Suprapubic skin (tissue), 3 donors: Measurements from ENCODE around the gene ADCY3.

ENCODE experiments used
- POLR2A ChIP-seq, 2 donors: fragments of 450-650 bp; IDR thresholded peaks; one replicate each; pipeline ENCODE4 v1.6.1; 2017; ENCODE audit warnings: antibody characterized with exemption in 2 of 2, mild to moderate bottlenecking in 2 of 2, moderate library complexity in 2 of 2
- TF ChIP-seq, protein P1 (sequence below), 2 donors: fragments of 200-600 bp in 1 of 2; fragments of 450-650 bp in 1 of 2; sonication (generic) in 1 of 2; IDR thresholded peaks; one replicate each; pipeline ENCODE4 v1.5.1; 2016 to 2019; ENCODE audit warnings: antibody characterized with exemption in 2 of 2, mild to moderate bottlenecking in 1 of 2, moderate library complexity in 1 of 2

GRCh38 chr2:24950102-24950501 is 30.1 kb upstream of the ADCY3 start:
- no peak for TF ChIP-seq POLR2A (IDR thresholded peaks at IDR 0.05)
- TF ChIP-seq, protein P1, sequence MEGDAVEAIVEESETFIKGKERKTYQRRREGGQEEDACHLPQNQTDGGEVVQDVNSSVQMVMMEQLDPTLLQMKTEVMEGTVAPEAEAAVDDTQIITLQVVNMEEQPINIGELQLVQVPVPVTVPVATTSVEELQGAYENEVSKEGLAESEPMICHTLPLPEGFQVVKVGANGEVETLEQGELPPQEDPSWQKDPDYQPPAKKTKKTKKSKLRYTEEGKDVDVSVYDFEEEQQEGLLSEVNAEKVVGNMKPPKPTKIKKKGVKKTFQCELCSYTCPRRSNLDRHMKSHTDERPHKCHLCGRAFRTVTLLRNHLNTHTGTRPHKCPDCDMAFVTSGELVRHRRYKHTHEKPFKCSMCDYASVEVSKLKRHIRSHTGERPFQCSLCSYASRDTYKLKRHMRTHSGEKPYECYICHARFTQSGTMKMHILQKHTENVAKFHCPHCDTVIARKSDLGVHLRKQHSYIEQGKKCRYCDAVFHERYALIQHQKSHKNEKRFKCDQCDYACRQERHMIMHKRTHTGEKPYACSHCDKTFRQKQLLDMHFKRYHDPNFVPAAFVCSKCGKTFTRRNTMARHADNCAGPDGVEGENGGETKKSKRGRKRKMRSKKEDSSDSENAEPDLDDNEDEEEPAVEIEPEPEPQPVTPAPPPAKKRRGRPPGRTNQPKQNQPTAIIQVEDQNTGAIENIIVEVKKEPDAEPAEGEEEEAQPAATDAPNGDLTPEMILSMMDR (IDR thresholded peaks at IDR 0.05), result no peak
